AG09319 (cell line): ENCODE data around the gene IER2.

Experiments used
- DNase-seq: peaks from one replicate; pipeline ENCODE4 v3.0.0-alpha.2; 2010; ENCODE audit warnings: low read depth; ENCODE audit errors: extremely low read depth
- CTCF ChIP-seq: IDR thresholded peaks from 2 replicates; pipeline ENCODE4 v1.5.1; 2011; ENCODE audit warnings: low read depth, mild to moderate bottlenecking, inconsistent platforms, low read length, moderate library complexity

IER2 gene

GRCh38 chr19:13149628-13150186 lies 504 bp upstream of the IER2 start:
- DNase-seq = no peak
- no peak for TF ChIP-seq CTCF

GRCh38 chr19:13150931-13151604 lies 857 bp downstream of the IER2 start:
- DNase-seq = no peak
- no peak for TF ChIP-seq CTCF

- DNase-seq = peak; percentile 94
- peak; percentile 29 for TF ChIP-seq CTCF
Measured at GRCh38 chr19:13151605-13152355, 1.6 kb downstream of the IER2 start.

GRCh38 chr19:13152356-13152973 lies 2.3 kb downstream of the IER2 start:
- no peak for TF ChIP-seq CTCF
- DNase-seq = no peak

- TF ChIP-seq CTCF = peak; percentile 6
- DNase-seq = peak; percentile 91
Measured at GRCh38 chr19:13152974-13153568, 2.9 kb downstream of the IER2 start.

GRCh38 chr19:13153569-13154240 lies 3.5 kb downstream of the IER2 start:
- no peak for TF ChIP-seq CTCF
- no peak for DNase-seq
